Liver (tissue), 3 donors: ENCODE measurements around the gene CATSPER4.

ENCODE experiments used
- CTCF ChIP-seq: fragments of 150-350 bp; IDR thresholded peaks from 2 replicates; pipeline ENCODE4 v1.5.1; 2017; ENCODE audit warnings: improper control_type of control experiment, low read depth, low read length; ENCODE audit not compliant: missing input control
- FOXA1 ChIP-seq: IDR thresholded peaks from 2 replicates; pipeline ENCODE4 v1.6.1; 2016; ENCODE audit warnings: antibody characterized with exemption
- GABPA ChIP-seq, 2 donors: IDR thresholded peaks in 1 of 2; conservative IDR thresholded peaks in 1 of 2; 2 replicates each; pipeline ENCODE4 v1.6.1; 2016; ENCODE audit warnings: antibody characterized with exemption in 2 of 2, mild to moderate bottlenecking in 1 of 2, moderate library complexity in 1 of 2
- HNF4G ChIP-seq: IDR thresholded peaks from 2 replicates; pipeline ENCODE4 v1.6.1; 2016; ENCODE audit warnings: antibody characterized with exemption
- JUND ChIP-seq, 2 donors: IDR thresholded peaks; 2 replicates each; pipeline ENCODE4 v1.6.1; 2016; ENCODE audit warnings: antibody characterized with exemption in 2 of 2
- MAX ChIP-seq: IDR thresholded peaks from 2 replicates; pipeline ENCODE4 v1.6.1; 2016; ENCODE audit warnings: antibody characterized with exemption
- SP1 ChIP-seq: IDR thresholded peaks from 2 replicates; pipeline ENCODE4 v1.6.1; 2018; ENCODE audit warnings: antibody characterized with exemption, mild to moderate bottlenecking
- TAF1 ChIP-seq: conservative IDR thresholded peaks from 2 replicates; pipeline ENCODE4 v1.6.1; 2016; ENCODE audit warnings: antibody characterized with exemption, mild to moderate bottlenecking
- donor health status: healthy.
- donor health status: healthy.

DNA sequence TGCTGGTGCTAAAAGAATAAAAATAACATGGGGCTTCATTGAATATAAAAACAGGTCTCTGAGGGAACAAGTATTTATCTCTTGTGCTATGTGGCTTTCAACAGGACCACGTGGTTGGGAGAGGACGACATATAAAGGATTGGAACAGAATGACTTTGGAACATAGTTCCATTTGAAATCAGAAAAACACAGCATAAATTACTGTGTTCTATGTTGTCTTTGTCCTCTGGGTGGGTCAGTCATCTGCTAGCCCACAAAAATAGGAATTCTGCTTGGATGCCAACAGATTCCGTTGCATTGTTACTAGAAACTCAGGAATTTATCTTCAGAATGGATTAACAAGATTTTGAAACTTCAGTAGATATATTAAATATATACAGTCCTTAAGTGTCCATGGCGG lies 49.5 kb downstream of the CATSPER4 start:
- no peak for TF ChIP-seq CTCF
- TF ChIP-seq JUND (IDR thresholded peaks at IDR 0.05), result no peak
- TF ChIP-seq GABPA (IDR thresholded peaks at IDR 0.05 in 1 of 2, conservative IDR thresholded peaks at IDR 0.05 in 1 of 2), result no peak
- no peak for TF ChIP-seq MAX
- TF ChIP-seq HNF4G, result no peak
- TF ChIP-seq SP1, result no peak
- no peak for TF ChIP-seq FOXA1
- TF ChIP-seq TAF1, result no peak
